GM23338 (cell line): Measurements from ENCODE around the gene DGCR8. TPM values are rescaled to one million over a fixed set of nuclear protein-coding genes. Genes with fewer than 3 reads are reported as not detected.

Experiments used
- ATAC-seq: fragments of 200-7000 bp; cut with Tn5 transposase; 3 replicates; pipeline ENCODE4 v1.9.1; 2020
- DNase-seq: peaks from one replicate; pipeline ENCODE4 v3.0.0-alpha.2; 2015; ENCODE audit warnings: low spot score
- H2AFZ ChIP-seq: fragments of 200-600 bp; sonication (generic); 2 replicates; pipeline ENCODE4 v1.8.0; 2016; ENCODE audit warnings: antibody characterized with exemption, mild to moderate bottlenecking, moderate library complexity
- H3F3A ChIP-seq: fragments of 200-600 bp; sonication (generic); replicated peaks from 2 replicates; pipeline ENCODE4 v1.8.0; 2017; ENCODE audit warnings: antibody characterized with exemption, mixed run types, low read depth
- H3K27ac ChIP-seq: fragments of 200-600 bp; sonication (generic); 2 replicates; pipeline ENCODE4 v1.6.1; 2016; ENCODE audit warnings: low read depth
- H3K27me3 ChIP-seq: fragments of 200-600 bp; sonication (generic); 2 replicates; pipeline ENCODE4 v1.8.0; 2016; ENCODE audit warnings: mild to moderate bottlenecking, mixed run types, moderate library complexity; ENCODE audit not compliant: insufficient read depth
- H3K36me3 ChIP-seq: fragments of 200-600 bp; sonication (generic); 2 replicates; pipeline ENCODE4 v1.8.0; 2016; ENCODE audit warnings: mild to moderate bottlenecking; ENCODE audit not compliant: insufficient read depth
- H3K4me1 ChIP-seq: fragments of 200-600 bp; sonication (generic); 2 replicates; pipeline ENCODE4 v1.8.0; 2016; ENCODE audit warnings: mild to moderate bottlenecking, moderate library complexity; ENCODE audit not compliant: insufficient read depth
- H3K4me2 ChIP-seq: fragments of 200-600 bp; sonication (generic); 2 replicates; pipeline ENCODE4 v1.7.1; 2017; ENCODE audit warnings: mixed run types
- H3K4me3 ChIP-seq: fragments of 200-600 bp; sonication (generic); 2 replicates; pipeline ENCODE4 v1.6.1; 2016; ENCODE audit warnings: mixed run types
- H3K79me2 ChIP-seq: fragments of 200-600 bp; sonication (generic); replicated peaks from 2 replicates; pipeline ENCODE4 v1.8.0; 2017; ENCODE audit warnings: mild to moderate bottlenecking; ENCODE audit not compliant: insufficient read depth
- H3K9me2 ChIP-seq: fragments of 200-600 bp; sonication (generic); 2 replicates; pipeline ENCODE4 v1.8.0; 2017; ENCODE audit not compliant: insufficient read depth
- H4K20me1 ChIP-seq: fragments of 200-600 bp; sonication (generic); replicated peaks from 2 replicates; pipeline ENCODE4 v1.8.0; 2017; ENCODE audit warnings: mild to moderate bottlenecking; ENCODE audit not compliant: insufficient read depth
- H3K27ac Mint-ChIP-seq: 2 replicates; pipeline ENCODE4 v1.8.0; 2020; ENCODE audit warnings: inconsistent platforms, mild to moderate bottlenecking, moderate library complexity, mixed read lengths
- H3K27me3 Mint-ChIP-seq: 3 replicates; pipeline ENCODE4 v1.8.0; 2022; ENCODE audit warnings: low read depth, mild to moderate bottlenecking, moderate library complexity, mixed read lengths, inconsistent platforms; ENCODE audit not compliant: insufficient read depth, poor library complexity
- H3K36me3 Mint-ChIP-seq: 3 replicates; pipeline ENCODE4 v1.8.0; 2021; ENCODE audit warnings: low read depth, mild to moderate bottlenecking, inconsistent platforms, moderate library complexity, mixed read lengths
- H3K4me1 Mint-ChIP-seq: 3 replicates; pipeline ENCODE4 v1.8.0; 2020; ENCODE audit warnings: mild to moderate bottlenecking, inconsistent platforms, mixed read lengths
- H3K4me3 Mint-ChIP-seq: 3 replicates; pipeline ENCODE4 v1.8.0; 2021; ENCODE audit warnings: moderate library complexity, mild to moderate bottlenecking, inconsistent platforms, mixed read lengths
- H3K9me3 Mint-ChIP-seq: 3 replicates; pipeline ENCODE4 v1.8.0; 2020; ENCODE audit warnings: moderate library complexity, mild to moderate bottlenecking, inconsistent platforms, mixed read lengths
- CREB1 ChIP-seq: fragments of 250-450 bp; sonication (Bioruptor Pico); IDR thresholded peaks from 2 replicates; pipeline ENCODE4 v1.5.0; 2020; ENCODE audit warnings: low read depth, mild to moderate bottlenecking, moderate library complexity
- CTCF ChIP-seq, 2 experiments: fragments of 200-600 bp in 1 of 2; sonication (generic) in 1 of 2; conservative IDR thresholded peaks; 2 replicates each; pipeline versions ENCODE4 v1.5.1 to v1.6.1; 2016 to 2017; ENCODE audit warnings: antibody characterized with exemption in 2 of 2, low read depth in 2 of 2, mild to moderate bottlenecking in 2 of 2, moderate library complexity in 1 of 2
- ETS1 ChIP-seq: IDR thresholded peaks from 2 replicates; pipeline ENCODE4 v1.6.1; 2016; ENCODE audit warnings: antibody characterized with exemption
- EZH2 ChIP-seq: fragments of 200-600 bp; sonication (generic); IDR thresholded peaks from one replicate; pipeline ENCODE4 v1.8.0; 2017; ENCODE audit warnings: antibody characterized with exemption, mild to moderate bottlenecking, low read depth; ENCODE audit not compliant: unreplicated experiment
- EZH2phosphoT487 ChIP-seq: fragments of 200-600 bp; sonication (generic); IDR thresholded peaks from one replicate; pipeline ENCODE4 v1.8.1; 2018; ENCODE audit warnings: antibody characterized with exemption; ENCODE audit not compliant: unreplicated experiment
- JUNB ChIP-seq: IDR thresholded peaks from one replicate; pipeline ENCODE4 v1.6.1; 2016; ENCODE audit warnings: antibody characterized with exemption; ENCODE audit not compliant: unreplicated experiment
- NANOG ChIP-seq: IDR thresholded peaks from 2 replicates; pipeline ENCODE4 v1.6.1; 2016; ENCODE audit warnings: antibody characterized with exemption, borderline replicate concordance
- POLR2AphosphoS5 ChIP-seq: IDR thresholded peaks from 2 replicates; pipeline ENCODE4 v1.6.1; 2016; ENCODE audit warnings: antibody characterized with exemption, low read depth
- REST ChIP-seq: IDR thresholded peaks from one replicate; pipeline ENCODE4 v1.6.1; 2018; ENCODE audit warnings: antibody characterized with exemption; ENCODE audit not compliant: unreplicated experiment
- STAT1 ChIP-seq: IDR thresholded peaks from one replicate; pipeline ENCODE4 v1.6.1; 2016; ENCODE audit warnings: antibody characterized with exemption; ENCODE audit not compliant: unreplicated experiment
- ZNF114 ChIP-seq: fragments of 250-450 bp; sonication (Bioruptor Pico); IDR thresholded peaks from 2 replicates; pipeline ENCODE4 v1.5.0; 2020; ENCODE audit warnings: mild to moderate bottlenecking, moderate library complexity
- ZNF331 ChIP-seq: fragments of 250-450 bp; sonication (Bioruptor Pico); IDR thresholded peaks from 2 replicates; pipeline ENCODE4 v1.5.0; 2020; ENCODE audit warnings: low read depth, mild to moderate bottlenecking, moderate library complexity
- polyA plus RNA-seq: library from polyadenylated mRNA; unstranded; fragments of >200 nt; fragmentation: Nextera tagmentation; extraction: Ambion mirVana; gene quantifications from 2 replicates; pipeline ENCODE4 v1.2.1, GENCODE V29; 2016
- total RNA-seq: library from RNA; depleted of rRNA; stranded (reverse); fragments of >200 nt; shearing (Covaris generic); gene quantifications from 2 replicates; pipeline ENCODE4 v1.2.3, GENCODE V29; 2014
- TF ChIP-seq, protein P1 (sequence below): fragments of 250-450 bp; sonication (Bioruptor Pico); IDR thresholded peaks from 2 replicates; pipeline ENCODE4 v1.5.0; 2020; ENCODE audit warnings: mild to moderate bottlenecking, moderate library complexity

The DGCR8 gene
- total and polyA plus RNA-seq, 2 experiments from 2014 or later, result 12.2 to 48.9 TPM

DNA sequence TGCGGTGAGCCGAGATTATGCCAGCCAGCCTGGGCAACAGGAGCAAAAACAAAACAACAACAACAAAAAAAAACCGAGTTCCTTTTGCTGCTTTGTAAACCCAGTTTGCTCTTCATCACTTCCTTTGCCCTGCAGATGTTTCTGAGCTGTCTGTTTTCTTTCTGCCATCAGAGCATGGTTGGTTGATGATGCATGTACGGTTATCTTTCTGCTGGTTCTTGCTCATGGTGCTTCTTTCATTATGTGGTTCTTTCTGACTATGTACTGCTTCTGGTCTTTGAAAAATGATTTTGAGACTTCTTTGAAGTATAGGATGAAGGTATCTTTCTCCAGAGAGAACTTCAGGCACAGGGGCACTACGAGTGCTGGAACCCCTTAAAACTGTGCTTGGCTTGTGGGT is 45.9 kb upstream of the DGCR8 start:
- Mint-ChIP-seq H3K27ac (no peak overlapping the region), H3K27me3 (peaks cover 13% of the 10 kb centered on the region), H3K36me3 (no peaks in the 10 kb centered on the region; the same call in 2 of the 3 replicates), H3K4me1 (no peaks in the 10 kb centered on the region), H3K9me3 (no peaks in the 10 kb centered on the region), H3K4me3 (no peak overlapping the region)
- Histone ChIP-seq H3K4me2 (no peak overlapping the region), H3K27ac (no peak overlapping the region), H3K36me3 (no peaks in the 10 kb centered on the region), H3F3A (no peaks in the 10 kb centered on the region), H4K20me1 (no peaks in the 10 kb centered on the region; the same call in 1 of the 2 replicates), H3K4me1 (no peaks in the 10 kb centered on the region), H3K9me2 (no peaks in the 10 kb centered on the region), H3K79me2 (no peaks in the 10 kb centered on the region), H2AFZ (no peak overlapping the region), H3K4me3 (no peak overlapping the region), H3K27me3 (no peaks in the 10 kb centered on the region)
- no peak for DNase-seq
- no peak for ATAC-seq
- TF ChIP-seq EZH2 (no peak), JUNB (no peak), CTCF (conservative IDR thresholded peaks at IDR 0.05; ENCODE audit: low read depth in 2 of 2) (no peak), STAT1 (no peak), POLR2AphosphoS5 (no peak), NANOG (no peak), EZH2phosphoT487 (no peak), REST (no peak), ZNF114 (CRISPR knock-in tag) (no peak), ZNF331 (no peak), ETS1 (no peak), CREB1 (CRISPR knock-in tag) (no peak)
- TF ChIP-seq, protein P1, sequence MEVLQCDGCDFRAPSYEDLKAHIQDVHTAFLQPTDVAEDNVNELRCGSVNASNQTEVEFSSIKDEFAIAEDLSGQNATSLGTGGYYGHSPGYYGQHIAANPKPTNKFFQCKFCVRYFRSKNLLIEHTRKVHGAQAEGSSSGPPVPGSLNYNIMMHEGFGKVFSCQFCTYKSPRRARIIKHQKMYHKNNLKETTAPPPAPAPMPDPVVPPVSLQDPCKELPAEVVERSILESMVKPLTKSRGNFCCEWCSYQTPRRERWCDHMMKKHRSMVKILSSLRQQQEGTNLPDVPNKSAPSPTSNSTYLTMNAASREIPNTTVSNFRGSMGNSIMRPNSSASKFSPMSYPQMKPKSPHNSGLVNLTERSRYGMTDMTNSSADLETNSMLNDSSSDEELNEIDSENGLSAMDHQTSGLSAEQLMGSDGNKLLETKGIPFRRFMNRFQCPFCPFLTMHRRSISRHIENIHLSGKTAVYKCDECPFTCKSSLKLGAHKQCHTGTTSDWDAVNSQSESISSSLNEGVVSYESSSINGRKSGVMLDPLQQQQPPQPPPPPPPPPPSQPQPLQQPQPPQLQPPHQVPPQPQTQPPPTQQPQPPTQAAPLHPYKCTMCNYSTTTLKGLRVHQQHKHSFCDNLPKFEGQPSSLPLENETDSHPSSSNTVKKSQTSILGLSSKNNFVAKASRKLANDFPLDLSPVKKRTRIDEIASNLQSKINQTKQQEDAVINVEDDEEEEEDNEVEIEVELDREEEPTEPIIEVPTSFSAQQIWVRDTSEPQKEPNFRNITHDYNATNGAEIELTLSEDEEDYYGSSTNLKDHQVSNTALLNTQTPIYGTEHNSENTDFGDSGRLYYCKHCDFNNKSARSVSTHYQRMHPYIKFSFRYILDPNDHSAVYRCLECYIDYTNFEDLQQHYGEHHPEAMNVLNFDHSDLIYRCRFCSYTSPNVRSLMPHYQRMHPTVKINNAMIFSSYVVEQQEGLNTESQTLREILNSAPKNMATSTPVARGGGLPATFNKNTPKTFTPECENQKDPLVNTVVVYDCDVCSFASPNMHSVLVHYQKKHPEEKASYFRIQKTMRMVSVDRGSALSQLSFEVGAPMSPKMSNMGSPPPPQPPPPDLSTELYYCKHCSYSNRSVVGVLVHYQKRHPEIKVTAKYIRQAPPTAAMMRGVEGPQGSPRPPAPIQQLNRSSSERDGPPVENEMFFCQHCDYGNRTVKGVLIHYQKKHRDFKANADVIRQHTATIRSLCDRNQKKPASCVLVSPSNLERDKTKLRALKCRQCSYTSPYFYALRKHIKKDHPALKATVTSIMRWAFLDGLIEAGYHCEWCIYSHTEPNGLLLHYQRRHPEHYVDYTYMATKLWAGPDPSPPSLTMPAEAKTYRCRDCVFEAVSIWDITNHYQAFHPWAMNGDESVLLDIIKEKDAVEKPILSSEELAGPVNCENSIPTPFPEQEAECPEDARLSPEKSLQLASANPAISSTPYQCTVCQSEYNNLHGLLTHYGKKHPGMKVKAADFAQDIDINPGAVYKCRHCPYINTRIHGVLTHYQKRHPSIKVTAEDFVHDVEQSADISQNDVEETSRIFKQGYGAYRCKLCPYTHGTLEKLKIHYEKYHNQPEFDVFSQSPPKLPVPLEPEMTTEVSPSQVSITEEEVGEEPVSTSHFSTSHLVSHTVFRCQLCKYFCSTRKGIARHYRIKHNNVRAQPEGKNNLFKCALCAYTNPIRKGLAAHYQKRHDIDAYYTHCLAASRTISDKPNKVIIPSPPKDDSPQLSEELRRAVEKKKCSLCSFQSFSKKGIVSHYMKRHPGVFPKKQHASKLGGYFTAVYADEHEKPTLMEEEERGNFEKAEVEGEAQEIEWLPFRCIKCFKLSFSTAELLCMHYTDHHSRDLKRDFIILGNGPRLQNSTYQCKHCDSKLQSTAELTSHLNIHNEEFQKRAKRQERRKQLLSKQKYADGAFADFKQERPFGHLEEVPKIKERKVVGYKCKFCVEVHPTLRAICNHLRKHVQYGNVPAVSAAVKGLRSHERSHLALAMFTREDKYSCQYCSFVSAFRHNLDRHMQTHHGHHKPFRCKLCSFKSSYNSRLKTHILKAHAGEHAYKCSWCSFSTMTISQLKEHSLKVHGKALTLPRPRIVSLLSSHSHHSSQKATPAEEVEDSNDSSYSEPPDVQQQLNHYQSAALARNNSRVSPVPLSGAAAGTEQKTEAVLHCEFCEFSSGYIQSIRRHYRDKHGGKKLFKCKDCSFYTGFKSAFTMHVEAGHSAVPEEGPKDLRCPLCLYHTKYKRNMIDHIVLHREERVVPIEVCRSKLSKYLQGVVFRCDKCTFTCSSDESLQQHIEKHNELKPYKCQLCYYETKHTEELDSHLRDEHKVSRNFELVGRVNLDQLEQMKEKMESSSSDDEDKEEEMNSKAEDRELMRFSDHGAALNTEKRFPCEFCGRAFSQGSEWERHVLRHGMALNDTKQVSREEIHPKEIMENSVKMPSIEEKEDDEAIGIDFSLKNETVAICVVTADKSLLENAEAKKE (CRISPR knock-in tag), result no peak
